Activated CD4-positive, alpha-beta T cell treated with anti-CD3 and anti-CD28 coated beads, Interleukin-2, amount 50 U/mL, for 48 hours (primary cell): Measurements from ENCODE around the gene CAPZB.

Source experiments
- DNase-seq, 2 experiments: peaks; one replicate each; pipeline ENCODE4 v3.0.0-alpha.2; 2020

CAPZB gene

DNA sequence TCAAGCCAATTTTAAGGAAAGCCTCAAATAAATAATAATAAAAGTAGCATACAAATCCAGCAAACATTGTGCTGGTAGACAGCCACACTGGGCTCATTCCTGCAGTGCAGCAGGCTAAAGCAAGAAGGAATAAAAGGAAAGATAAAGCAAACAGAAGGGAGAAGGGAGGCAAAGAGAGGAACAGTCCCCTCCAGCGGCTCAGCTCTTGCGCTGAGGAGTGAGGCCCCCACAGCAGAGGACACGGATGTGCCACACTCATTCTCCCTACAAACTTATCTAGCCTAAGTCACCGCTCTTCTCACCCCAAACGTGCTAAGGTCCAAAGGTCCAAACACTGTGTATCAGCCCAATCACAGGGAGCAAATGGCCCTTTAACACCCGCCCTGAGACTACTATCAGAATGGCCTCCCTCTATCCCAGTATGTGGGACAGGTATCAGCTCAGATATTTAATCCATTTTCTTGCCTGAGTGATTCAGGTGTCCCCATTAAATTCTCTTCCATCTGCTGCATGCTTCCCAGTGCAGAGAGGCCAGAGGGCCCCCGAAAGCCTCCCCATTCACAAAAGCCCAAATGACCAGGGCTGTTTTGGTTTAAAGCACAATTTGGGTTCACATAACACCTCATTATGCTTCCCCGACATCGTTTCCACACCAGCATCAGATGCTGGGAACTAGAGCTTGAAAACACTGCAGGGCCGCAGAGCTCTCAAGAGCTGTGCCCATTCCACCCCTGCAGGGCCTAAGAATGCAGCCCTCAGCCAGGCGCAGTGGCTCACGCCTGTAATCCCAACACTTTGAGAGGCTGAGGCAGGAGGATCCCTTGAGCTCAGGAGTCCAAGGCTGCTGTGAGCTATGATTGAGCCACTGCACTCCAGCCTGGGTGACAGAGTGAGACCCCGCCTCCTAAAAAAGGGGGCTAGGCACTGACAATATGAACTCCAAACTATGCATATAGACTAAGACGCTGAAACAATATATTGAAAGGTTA, 17.8 kb downstream of the CAPZB start:
- DNase-seq: no peak

GRCh38 chr1:19466112-19466561, 19.2 kb downstream of the CAPZB start:
- DNase-seq: no peak

- DNase-seq: no peak
Measured at GRCh38 chr1:19465650-19466049, 19.7 kb downstream of the CAPZB start.

DNA sequence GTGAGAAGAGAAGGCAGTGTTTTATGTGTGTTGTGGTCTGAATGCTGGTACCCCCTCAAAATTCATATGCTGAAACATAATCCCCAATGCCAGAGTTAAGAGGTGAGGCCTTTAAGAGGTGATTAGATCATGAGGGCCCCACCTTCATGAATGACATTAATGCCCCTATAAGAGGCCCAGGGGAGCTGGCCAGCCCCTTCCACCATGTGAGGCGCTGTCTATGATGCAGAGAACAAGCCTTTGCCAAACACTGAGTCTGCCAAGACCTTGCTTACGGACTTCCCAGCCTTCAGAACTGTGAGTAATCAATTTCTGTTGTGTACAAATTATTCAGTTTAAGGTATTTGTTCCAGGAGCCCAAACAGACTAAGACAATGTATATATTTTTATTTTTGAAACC, 20.2 kb downstream of the CAPZB start:
- DNase-seq: no peak

- DNase-seq: no peak
Measured at GRCh38 chr1:19464696-19465095, 20.6 kb downstream of the CAPZB start.

DNA sequence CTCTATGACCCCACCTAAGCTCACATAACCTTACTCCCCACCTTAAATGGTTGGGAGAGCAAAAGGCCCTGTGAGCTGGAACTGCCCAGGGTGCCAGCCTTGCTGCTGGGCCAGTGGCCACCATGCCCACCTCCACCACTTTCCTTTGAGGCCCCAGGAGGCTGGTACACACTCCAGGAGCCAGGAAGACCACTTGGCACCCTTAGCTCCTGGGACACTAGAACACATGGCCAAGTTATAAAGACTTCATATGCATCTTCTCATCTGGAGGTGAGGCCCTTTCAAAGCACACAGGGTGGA, 21.9 kb downstream of the CAPZB start:
- DNase-seq: no peak

GRCh38 chr1:19462781-19463503, 22.4 kb downstream of the CAPZB start:
- DNase-seq: no peak

GRCh38 chr1:19461220-19461554, 24.2 kb downstream of the CAPZB start:
- no peak for DNase-seq

DNA sequence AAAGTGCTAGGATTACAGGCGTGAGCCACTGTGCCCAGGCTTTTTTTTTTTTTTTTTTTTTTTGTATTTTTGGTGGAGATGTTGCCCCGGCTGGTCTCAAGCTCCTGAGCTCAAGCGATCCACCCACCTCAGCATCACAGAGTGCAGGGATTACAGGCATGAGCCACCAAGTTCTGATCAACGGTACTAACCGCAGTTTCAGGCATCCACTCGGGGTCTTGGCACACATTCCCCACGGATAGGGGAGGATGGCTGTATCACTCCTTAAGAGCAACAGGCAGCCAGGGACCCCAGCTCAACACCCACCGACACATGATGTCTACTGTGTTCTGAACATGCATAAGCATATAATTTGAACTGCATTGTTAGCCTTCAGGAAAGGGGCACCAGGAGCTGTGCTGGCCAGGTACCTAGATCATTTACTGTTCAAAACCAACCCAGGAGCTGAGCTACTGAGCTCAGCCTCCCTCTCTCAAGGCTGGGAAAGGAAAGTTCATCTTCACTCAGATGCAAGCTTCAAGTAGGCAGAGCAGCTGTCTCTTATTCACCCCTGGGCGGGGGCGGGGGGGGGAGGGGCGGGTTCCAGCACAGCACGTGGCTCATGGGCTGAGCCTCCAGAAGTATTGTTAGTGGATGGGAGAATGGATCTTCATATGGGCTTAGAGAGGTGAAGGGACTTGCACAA, 24.7 kb downstream of the CAPZB start:
- DNase-seq: peak in 1 of 2 experiments; percentile 31

DNA sequence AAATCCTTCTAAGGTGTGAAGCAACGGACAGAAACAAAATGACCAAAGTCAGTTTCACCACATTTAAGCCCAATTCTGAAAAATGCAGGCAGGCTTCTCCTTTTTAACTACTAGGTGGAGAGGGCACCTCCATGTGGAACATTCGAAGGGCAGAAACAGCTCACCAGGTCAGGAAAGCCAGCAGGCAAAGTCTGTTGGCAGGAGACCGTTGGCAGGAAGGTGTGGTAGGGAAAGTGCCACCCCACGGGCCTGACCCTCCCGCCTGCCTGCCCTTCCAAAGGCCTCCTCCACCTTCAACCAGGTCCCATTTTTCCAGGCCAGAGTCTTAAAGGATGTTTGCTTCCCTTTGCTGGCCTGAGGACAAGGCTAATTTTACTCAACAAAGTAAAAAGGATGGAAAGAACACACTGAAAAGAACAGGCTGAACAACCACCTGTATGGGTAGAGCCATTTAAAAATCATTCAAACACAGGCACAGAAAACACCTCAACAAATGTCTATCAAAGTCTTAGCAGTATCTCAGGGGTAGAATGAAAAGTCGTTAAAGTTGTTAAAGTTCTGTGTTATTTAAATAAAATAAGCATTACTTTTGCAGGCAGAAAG, 26.4 kb downstream of the CAPZB start:
- no peak for DNase-seq

- no peak for DNase-seq
Measured at GRCh38 chr1:19457607-19458006, 27.7 kb downstream of the CAPZB start.

DNA sequence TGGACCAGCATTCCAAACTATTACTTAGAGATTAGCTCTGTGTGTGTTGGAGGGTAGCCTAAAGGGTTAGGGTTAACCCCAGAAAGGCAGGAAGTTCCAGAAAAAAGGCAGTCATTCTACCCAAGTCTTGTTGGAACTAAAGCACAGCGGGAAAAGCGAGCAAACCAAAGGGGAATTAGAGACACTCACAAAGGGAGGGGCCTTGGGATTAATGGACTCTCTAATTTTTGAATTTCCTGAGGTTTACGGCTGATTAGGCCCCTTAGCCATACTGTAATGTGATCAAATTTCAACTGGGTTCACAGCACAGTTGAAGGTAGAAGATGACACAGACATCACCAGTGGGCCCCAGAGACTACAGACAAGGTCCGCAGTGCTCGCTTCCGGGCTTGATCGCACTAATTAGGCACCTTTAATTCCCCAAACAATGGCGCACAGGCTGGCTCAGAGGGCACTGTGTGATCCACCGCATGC, 28.3 kb downstream of the CAPZB start:
- DNase-seq: no peak

DNA sequence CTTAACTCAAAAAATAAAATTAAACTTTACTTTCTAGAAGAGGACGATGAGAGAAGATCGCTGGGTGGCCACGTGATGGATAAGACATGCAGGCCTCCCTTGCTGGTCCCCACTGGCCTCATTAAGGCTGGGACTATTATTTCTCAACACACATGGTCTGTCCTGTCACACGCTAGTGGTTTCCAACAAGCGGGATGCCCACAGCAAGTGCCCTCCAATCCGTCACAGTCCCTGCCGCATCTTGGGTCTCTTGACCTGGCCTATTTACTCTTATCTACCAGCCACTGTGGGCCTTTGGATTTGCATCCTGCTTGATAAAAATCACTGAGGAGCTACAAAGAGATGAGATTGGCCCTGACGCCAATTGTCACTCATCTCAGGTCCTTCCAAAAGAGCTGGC, 30.0 kb downstream of the CAPZB start:
- DNase-seq: no peak

GRCh38 chr1:19454265-19455146, 30.8 kb downstream of the CAPZB start:
- DNase-seq: no peak

GRCh38 chr1:19453741-19454201, 31.6 kb downstream of the CAPZB start:
- DNase-seq: no peak

DNA sequence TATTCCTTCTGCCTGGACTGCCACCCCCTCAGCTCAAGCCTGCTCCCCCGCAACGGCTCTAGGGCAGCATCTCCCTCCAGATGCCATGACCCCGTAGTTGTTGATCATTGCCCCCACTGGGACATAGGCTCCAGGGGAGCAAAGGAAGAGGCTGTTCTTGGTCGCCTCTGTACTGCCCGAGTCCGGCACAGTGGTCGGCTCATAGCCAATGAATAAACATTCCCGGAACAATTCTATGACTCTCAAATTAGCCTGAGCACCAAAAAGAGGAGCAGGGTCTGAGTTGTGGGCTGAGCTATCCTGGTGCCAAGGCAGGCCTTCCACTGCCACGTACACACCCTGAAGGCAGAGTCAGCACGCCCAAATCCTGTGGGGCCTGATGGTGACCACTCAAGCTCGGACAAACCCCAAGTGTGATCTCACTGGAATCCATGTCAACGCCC, 33.1 kb downstream of the CAPZB start:
- DNase-seq: no peak

DNA sequence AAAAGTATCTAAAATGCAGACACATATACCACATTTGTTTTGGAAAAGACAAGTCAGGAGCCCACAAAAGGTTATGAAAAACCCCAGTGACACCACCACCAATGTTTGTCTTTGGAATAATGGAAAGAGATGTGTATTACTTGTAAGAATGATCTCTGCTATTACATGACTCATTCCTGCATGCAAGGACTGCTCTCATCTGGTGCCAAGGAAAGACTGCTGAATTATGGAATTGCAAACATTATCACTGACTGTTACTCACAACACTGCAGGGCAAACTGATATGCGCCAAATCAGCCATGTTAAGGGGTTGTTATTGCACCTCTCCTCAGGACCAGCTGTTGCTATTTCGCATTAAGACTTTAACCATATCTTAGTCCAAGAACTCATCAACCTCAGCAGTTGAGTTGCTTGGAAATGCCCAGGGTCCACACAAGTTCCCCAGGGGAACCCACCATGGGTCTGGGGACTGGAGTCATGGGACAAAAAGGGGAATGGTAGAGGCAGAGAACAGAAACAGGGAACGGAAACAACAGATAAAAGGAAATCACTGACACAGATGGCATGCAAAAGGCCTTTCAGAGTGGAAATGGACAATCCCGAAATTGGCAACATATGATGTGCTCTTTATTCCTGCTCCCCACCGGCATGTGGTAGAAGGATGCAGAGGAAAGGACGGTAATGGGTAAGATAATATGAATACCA, 34.4 kb downstream of the CAPZB start:
- DNase-seq: no peak

- no peak for DNase-seq
Measured at GRCh38 chr1:19449454-19450228, 35.7 kb downstream of the CAPZB start.

GRCh38 chr1:19448491-19449439, 36.6 kb downstream of the CAPZB start:
- DNase-seq: peak in 1 of 2 experiments; percentile 41
